Keratinocyte (primary cell): ENCODE results near the gene KLHL10. TPM values are rescaled to one million over a fixed set of nuclear protein-coding genes. Genes with fewer than 3 reads are reported as not detected.

Source experiments
- DNase-seq: peaks from one replicate; pipeline ENCODE4 v3.0.0-alpha.2; 2011; ENCODE audit warnings: low read depth, missing footprints, low spot score
- FAIRE-seq: peaks from 2 replicates; lab custom pipeline; 2011; peaks lifted over from hg19 to GRCh38; lab: Jason Lieb, UNC
- H2AFZ ChIP-seq: 2 replicates; pipeline ENCODE4 v1.6.0; 2012; ENCODE audit warnings: low read length, control low read depth, inconsistent platforms; ENCODE audit not compliant: control insufficient read depth
- H3K27ac ChIP-seq: 2 replicates; pipeline ENCODE4 v1.5.1; 2011; ENCODE audit warnings: low read length; ENCODE audit not compliant: control insufficient read depth, insufficient read depth
- H3K27me3 ChIP-seq: 3 replicates; pipeline ENCODE4 v1.6.0; 2011; ENCODE audit warnings: low read length; ENCODE audit not compliant: control insufficient read depth, insufficient read depth; ENCODE audit errors: extremely low read depth
- H3K36me3 ChIP-seq, 2 experiments: 2 replicates in 1 of 2; 3 replicates in 1 of 2; pipeline ENCODE4 v1.5.1; 2011; ENCODE audit warnings: low read length in 2 of 2, mild to moderate bottlenecking in 1 of 2; ENCODE audit not compliant: control insufficient read depth in 2 of 2, insufficient read depth in 2 of 2; ENCODE audit errors: extremely low read depth in 1 of 2
- H3K4me1 ChIP-seq: 3 replicates; pipeline ENCODE4 v1.5.1; 2011; ENCODE audit warnings: low read length; ENCODE audit not compliant: control insufficient read depth, insufficient read depth; ENCODE audit errors: extremely low read depth
- H3K4me2 ChIP-seq: 3 replicates; pipeline ENCODE4 v1.6.0; 2011; ENCODE audit warnings: low read depth, low read length; ENCODE audit not compliant: control insufficient read depth, insufficient read depth; ENCODE audit errors: extremely low read depth
- H3K4me3 ChIP-seq, 3 experiments: fragments of 200-600 bp in 1 of 3; sonication (generic) in 1 of 3; 2 replicates in 2 of 3; 3 replicates in 1 of 3; pipeline ENCODE4 v1.5.1; 2011 to 2016; ENCODE audit warnings: low read length in 3 of 3, mild to moderate bottlenecking in 3 of 3, control low read depth in 2 of 3, inconsistent platforms in 1 of 3, low read depth in 1 of 3, mixed read lengths in 1 of 3, mixed run types in 1 of 3, moderate library complexity in 1 of 3; ENCODE audit not compliant: control insufficient read depth in 2 of 3, insufficient read depth in 2 of 3; ENCODE audit errors: extremely low read depth in 1 of 3
- H3K79me2 ChIP-seq: 2 replicates; pipeline ENCODE4 v1.6.0; 2012; ENCODE audit warnings: low read length; ENCODE audit not compliant: control insufficient read depth, insufficient read depth
- H3K9ac ChIP-seq: 3 replicates; pipeline ENCODE4 v1.6.0; 2011; ENCODE audit warnings: low read length; ENCODE audit not compliant: control insufficient read depth, insufficient read depth; ENCODE audit errors: extremely low read depth
- H3K9me1 ChIP-seq: 3 replicates; pipeline ENCODE4 v1.6.0; 2011; ENCODE audit warnings: low read length; ENCODE audit not compliant: control insufficient read depth, insufficient read depth; ENCODE audit errors: extremely low read depth
- H3K9me3 ChIP-seq: 2 replicates; pipeline ENCODE4 v1.5.1; 2012; ENCODE audit warnings: low read depth, low read length; ENCODE audit not compliant: control insufficient read depth
- H4K20me1 ChIP-seq: 3 replicates; pipeline ENCODE4 v1.6.0; 2011; ENCODE audit warnings: low read length; ENCODE audit not compliant: control insufficient read depth, insufficient read depth; ENCODE audit errors: extremely low read depth
- CTCF ChIP-seq, 3 experiments: IDR thresholded peaks in 1 of 3; conservative IDR thresholded peaks in 1 of 3; optimal IDR thresholded peaks in 1 of 3; 2 replicates in 2 of 3; 3 replicates in 1 of 3; pipeline versions ENCODE3 to v1.5.1; 2011; ENCODE audit warnings: low read length in 3 of 3, mild to moderate bottlenecking in 3 of 3, moderate library complexity in 2 of 3, control low read depth in 1 of 3, inconsistent platforms in 1 of 3; ENCODE audit not compliant: insufficient read depth in 2 of 3; ENCODE audit errors: extremely low read depth in 1 of 3
- EZH2 ChIP-seq: IDR thresholded peaks from one replicate; pipeline ENCODE4 v1.6.1; 2012; ENCODE audit warnings: inconsistent platforms, mild to moderate bottlenecking, low read length, moderate library complexity
- dilution Hi-C: fragments of 300-500 bp; cut with MboI; formaldehyde crosslinking; loops from one replicate; pipeline ENCODE4 v1.7.0; 2020; ENCODE audit warnings: low sequenced_read_pairs; ENCODE audit not compliant: extremely low pct_ligation_motif_present
- polyA minus RNA-seq, 3 experiments: library from RNA; depleted of rRNA, polyadenylated mRNA; stranded (reverse); fragments of >200 nt; gene quantifications; 1 replicate in 1 of 3; 2 replicates in 1 of 3; 3 replicates in 1 of 3; pipeline ENCODE4 v1.2.3, GENCODE V29; 2011
- polyA plus RNA-seq, 5 experiments: library from polyadenylated mRNA; depleted of rRNA in 3 of 5; stranded (reverse) in 3 of 5; stranded (forward) in 1 of 5; unstranded in 1 of 5; fragments of >200 nt; gene quantifications; 1 replicate in 1 of 5; 2 replicates in 3 of 5; 3 replicates in 1 of 5; pipeline versions ENCODE4 v1.2.1 to v1.2.3, GENCODE V29; 2011 to 2012; ENCODE audit warnings: missing spikeins in 2 of 5, low read depth in 1 of 5, low replicate concordance in 1 of 5

Gene KLHL10
- polyA plus RNA-seq: 0.06 to 0.21 TPM (median 0.19 TPM) in 3 replicates
- polyA plus RNA-seq (2011; ENCODE audit: low read depth): not detected
- polyA plus RNA-seq (2011; cell fraction: cytosol; rRNA removed): 0.04 TPM in 1 of 2 replicates, not detected in the other
- 0.28 and 0.36 TPM in 2 replicates for polyA plus RNA-seq (2011; cell fraction: nucleus; rRNA removed)
- not detected in 2 replicates for polyA plus RNA-seq (2012; ENCODE audit: low replicate concordance)
- polyA minus RNA-seq: not detected in 3 replicates
- polyA minus RNA-seq (2011; cell fraction: cytosol; rRNA and poly(A)+ RNA removed): not detected
- not detected in 2 replicates for polyA minus RNA-seq (2011; cell fraction: nucleus; rRNA and poly(A)+ RNA removed)

GRCh38 chr17:41837761-41838538 lies at the start of gene KLHL10:
KLHL10 (plus strand) TSS chr17:41837825; CDS start chr17:41837933, 108 bp downstream.
- Histone ChIP-seq H3K4me1 (peaks cover 3% of the 10 kb centered on the region), H3K36me3 (peaks cover 0 to 5% of the 10 kb centered on the region in 2 experiments), H3K27ac (no peak within 1 kb of the TSS), H3K9ac (no peak within 1 kb of the TSS), H3K4me2 (peak within 1 kb of the TSS; percentile 83), H3K27me3 (peaks cover 4% of the 10 kb centered on the region), H2AFZ (no peak within 1 kb of the TSS), H3K79me2 (no peaks in the 10 kb centered on the region), H4K20me1 (no peaks in the 10 kb centered on the region), H3K4me3 (peak within 1 kb of the TSS in 1 of 3 experiments; percentile 69), H3K9me1 (no peaks in the 10 kb centered on the region), H3K9me3 (no peaks in the 10 kb centered on the region)
- FAIRE-seq (no peak), DNase-seq (no peak)
- dilution Hi-C loops: no loop called here
- TF ChIP-seq CTCF (optimal IDR thresholded peaks at IDR 0.05 in 1 of 3, IDR thresholded peaks at IDR 0.05 in 1 of 3, conservative IDR thresholded peaks at IDR 0.05 in 1 of 3; ENCODE audit: extremely low read depth in 1 of 3, insufficient read depth in 2 of 3, low read length in 3 of 3) (no peak), EZH2 (no peak)

- Histone ChIP-seq H3K4me1 (peaks cover 43% of the 10 kb centered on the region), H3K36me3 (no peaks in the 10 kb centered on the region), H3K4me2 (peak overlapping the region; percentile 92), H3K9me3 (no peaks in the 10 kb centered on the region), H3K9me1 (no peaks in the 10 kb centered on the region), H3K79me2 (no peaks in the 10 kb centered on the region), H3K27ac (peak overlapping the region; percentile 97), H3K4me3 (peak overlapping the region; percentile 31 to 62 (median 49)), H2AFZ (peak overlapping the region; percentile 63), H4K20me1 (no peaks in the 10 kb centered on the region), H3K9ac (peak overlapping the region; percentile 86), H3K27me3 (no peaks in the 10 kb centered on the region)
- peak; percentile 73 for FAIRE-seq
- DNase-seq: peak; percentile 77
- no peak for TF ChIP-seq CTCF (optimal IDR thresholded peaks at IDR 0.05 in 1 of 3, IDR thresholded peaks at IDR 0.05 in 1 of 3, conservative IDR thresholded peaks at IDR 0.05 in 1 of 3; ENCODE audit: extremely low read depth in 1 of 3, insufficient read depth in 2 of 3, low read length in 3 of 3)
- TF ChIP-seq EZH2: no peak
- dilution Hi-C loops: no loop called here
Measured at GRCh38 chr17:41792845-41793783, 44.5 kb upstream of the KLHL10 start.
